Bronchial epithelial cell (primary cell): ENCODE results near the gene MMP15. TPM values are rescaled to one million over a fixed set of nuclear protein-coding genes. Genes with fewer than 3 reads are reported as not detected.

Experiments used
- DNase-seq: peaks from one replicate; pipeline ENCODE4 v3.0.0-alpha.2; 2010; ENCODE audit warnings: low read depth
- FAIRE-seq: peaks from 2 replicates; lab custom pipeline; 2011; peaks lifted over from hg19 to GRCh38; lab: Jason Lieb, UNC
- H3K27me3 ChIP-seq: 2 replicates; pipeline ENCODE4 v1.5.1; 2011; ENCODE audit warnings: low read length; ENCODE audit not compliant: control insufficient read depth, insufficient read depth
- H3K36me3 ChIP-seq: 2 replicates; pipeline ENCODE4 v1.5.1; 2011; ENCODE audit warnings: low read length; ENCODE audit not compliant: control insufficient read depth, insufficient read depth
- H3K4me3 ChIP-seq: 2 replicates; pipeline ENCODE4 v1.5.1; 2011; ENCODE audit warnings: mild to moderate bottlenecking, low read depth, low read length, control low read depth
- total RNA-seq: library from RNA; depleted of rRNA; stranded (reverse); fragments of >200 nt; gene quantifications from 2 replicates; pipeline ENCODE4 v1.2.1, GENCODE V29; 2014
- TF ChIP-seq, protein P1 (sequence below): IDR thresholded peaks from 2 replicates; pipeline ENCODE4 v1.5.1; 2011; ENCODE audit warnings: mild to moderate bottlenecking, moderate library complexity, low read length, control low read depth, inconsistent platforms; ENCODE audit not compliant: insufficient read depth, severe bottlenecking

MMP15 gene
- total RNA-seq, 1 donor from 2014 or later: 8.4 TPM

DNA sequence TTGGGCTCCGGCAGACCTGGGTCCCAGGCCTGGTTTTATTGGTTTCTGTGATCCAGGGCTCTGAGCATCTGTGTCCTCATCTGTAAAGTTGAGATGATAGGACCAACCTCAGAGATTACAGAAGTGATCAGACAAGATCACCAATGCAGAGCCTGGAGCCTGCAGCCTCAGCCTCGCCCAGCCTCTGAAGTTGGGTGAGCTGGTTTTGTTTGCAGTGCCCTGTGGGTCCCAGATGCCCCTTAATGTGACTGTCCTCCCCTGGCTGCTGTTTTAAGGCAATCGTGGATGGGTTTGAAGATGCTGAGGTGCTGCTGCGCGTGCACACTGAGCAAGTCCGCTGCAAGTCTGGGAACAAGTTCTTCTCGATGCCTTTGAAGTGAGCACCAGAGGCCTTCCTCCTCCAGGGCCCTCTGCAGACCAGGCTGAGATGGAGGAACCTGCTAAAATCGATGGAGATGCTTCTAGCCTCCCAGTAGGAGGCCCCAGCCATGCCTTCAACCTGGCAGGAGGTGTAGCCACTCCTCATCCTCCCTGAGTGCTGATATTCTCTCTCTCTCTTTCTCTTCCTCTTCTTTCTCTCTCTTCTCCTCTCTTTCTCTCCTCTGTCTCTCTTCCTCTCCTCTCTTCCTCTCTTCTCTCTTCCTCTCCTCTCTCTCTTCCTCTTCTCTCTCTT, 5.6 kb upstream of the MMP15 start:
- Histone ChIP-seq H3K4me3 (no peak overlapping the region), H3K36me3 (peaks cover 6% of the 10 kb centered on the region), H3K27me3 (no peaks in the 10 kb centered on the region)
- TF ChIP-seq, protein P1, sequence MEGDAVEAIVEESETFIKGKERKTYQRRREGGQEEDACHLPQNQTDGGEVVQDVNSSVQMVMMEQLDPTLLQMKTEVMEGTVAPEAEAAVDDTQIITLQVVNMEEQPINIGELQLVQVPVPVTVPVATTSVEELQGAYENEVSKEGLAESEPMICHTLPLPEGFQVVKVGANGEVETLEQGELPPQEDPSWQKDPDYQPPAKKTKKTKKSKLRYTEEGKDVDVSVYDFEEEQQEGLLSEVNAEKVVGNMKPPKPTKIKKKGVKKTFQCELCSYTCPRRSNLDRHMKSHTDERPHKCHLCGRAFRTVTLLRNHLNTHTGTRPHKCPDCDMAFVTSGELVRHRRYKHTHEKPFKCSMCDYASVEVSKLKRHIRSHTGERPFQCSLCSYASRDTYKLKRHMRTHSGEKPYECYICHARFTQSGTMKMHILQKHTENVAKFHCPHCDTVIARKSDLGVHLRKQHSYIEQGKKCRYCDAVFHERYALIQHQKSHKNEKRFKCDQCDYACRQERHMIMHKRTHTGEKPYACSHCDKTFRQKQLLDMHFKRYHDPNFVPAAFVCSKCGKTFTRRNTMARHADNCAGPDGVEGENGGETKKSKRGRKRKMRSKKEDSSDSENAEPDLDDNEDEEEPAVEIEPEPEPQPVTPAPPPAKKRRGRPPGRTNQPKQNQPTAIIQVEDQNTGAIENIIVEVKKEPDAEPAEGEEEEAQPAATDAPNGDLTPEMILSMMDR: no peak
- DNase-seq: no peak
- no peak for FAIRE-seq

DNA sequence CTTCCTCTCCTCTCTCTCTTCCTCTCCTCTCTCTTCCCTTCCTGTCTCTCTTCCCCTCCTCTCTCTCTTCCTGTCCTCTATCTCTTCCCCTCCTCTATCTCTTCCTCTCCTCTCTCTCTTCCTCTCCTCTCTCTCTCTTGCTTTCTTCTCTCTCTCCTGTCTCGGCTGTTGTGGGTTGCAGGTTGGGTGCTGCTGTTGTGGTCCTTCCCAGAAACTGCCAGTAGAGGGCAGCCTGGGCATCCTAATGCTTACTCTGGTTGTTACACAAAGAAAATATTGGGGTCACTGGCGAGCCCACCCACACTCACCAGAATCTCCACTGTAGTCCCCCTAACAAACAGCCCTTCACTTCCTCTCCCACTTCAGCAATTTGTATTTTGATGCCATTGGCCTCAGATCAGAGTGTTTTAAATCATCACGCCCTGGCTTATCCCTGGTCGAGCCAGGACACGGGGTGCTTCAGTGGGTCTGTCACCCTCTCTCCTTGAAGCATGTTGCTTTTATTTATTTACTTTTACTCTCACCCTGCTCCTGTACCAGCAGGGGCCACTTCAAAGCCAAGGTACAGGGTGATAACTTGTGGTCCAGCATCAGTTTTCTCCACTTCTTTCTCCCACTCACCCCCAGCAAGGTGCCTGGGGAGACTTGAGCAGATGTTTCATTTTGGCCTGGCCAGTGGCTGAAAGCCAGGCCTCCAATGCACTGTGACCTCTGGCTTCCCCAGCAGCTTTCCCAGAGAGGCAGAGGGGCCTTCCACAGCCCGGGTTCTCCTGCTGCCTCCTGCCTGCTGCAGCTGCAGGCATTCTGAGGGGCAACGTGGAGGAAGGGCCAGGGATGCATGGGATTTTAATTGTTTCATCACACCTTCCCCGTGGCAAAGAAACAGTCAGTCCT, 4.7 kb upstream of the MMP15 start:
- TF ChIP-seq, protein P1: peak; percentile 80
- peaks cover 6% of the 10 kb centered on the region for H3K36me3 ChIP-seq
- DNase-seq (peak; percentile 48), FAIRE-seq (no peak)
- H3K27me3 ChIP-seq: no peaks in the 10 kb centered on the region
- no peak overlapping the region for H3K4me3 ChIP-seq

DNA sequence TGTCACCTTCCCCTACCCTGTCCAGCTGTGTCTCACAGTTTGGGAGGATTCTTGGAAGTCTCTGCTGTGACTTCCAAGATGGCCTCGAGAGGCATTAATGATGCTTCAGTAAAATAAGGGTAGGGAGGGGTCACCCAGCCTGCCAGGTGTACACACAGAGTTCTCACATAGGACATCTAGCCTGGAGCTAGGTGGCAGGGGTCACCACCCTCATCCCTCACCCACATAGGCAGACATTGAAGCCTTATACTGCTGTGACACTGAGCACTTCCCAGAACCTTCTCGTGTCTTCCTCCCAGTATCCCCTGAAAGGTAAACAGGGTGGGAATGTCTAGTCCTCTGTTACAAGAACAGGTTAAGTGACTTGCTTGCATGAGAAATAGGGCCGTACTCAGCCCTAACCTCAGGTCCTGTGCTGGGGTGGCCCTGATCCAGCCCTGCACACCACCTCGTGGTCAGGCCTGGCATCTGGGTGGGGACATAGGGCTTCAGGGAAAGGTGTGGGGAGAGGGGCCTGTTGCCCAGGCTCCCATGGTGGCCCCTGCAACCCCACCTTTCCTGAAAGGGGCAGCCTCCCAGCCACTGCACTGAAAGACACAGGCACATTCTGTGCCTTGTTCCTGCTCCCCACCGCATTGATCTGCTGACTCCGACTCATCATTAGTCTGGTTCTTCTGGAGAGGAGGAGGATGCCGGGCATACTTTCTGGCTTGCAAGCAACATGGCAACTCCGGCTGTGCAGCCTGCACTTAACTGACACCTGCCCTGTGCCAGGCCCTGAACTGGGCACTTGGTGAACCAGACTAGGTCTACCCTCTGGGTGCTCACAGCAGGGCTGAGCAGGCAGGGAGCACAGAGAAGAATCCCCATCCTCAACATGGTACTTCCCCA, 3.6 kb upstream of the MMP15 start:
- no peaks in the 10 kb centered on the region for H3K27me3 ChIP-seq
- H3K36me3 ChIP-seq: peaks cover 6% of the 10 kb centered on the region
- peak; percentile 68 for DNase-seq
- no peak for FAIRE-seq
- no peak overlapping the region for H3K4me3 ChIP-seq
- TF ChIP-seq, protein P1: no peak

DNA sequence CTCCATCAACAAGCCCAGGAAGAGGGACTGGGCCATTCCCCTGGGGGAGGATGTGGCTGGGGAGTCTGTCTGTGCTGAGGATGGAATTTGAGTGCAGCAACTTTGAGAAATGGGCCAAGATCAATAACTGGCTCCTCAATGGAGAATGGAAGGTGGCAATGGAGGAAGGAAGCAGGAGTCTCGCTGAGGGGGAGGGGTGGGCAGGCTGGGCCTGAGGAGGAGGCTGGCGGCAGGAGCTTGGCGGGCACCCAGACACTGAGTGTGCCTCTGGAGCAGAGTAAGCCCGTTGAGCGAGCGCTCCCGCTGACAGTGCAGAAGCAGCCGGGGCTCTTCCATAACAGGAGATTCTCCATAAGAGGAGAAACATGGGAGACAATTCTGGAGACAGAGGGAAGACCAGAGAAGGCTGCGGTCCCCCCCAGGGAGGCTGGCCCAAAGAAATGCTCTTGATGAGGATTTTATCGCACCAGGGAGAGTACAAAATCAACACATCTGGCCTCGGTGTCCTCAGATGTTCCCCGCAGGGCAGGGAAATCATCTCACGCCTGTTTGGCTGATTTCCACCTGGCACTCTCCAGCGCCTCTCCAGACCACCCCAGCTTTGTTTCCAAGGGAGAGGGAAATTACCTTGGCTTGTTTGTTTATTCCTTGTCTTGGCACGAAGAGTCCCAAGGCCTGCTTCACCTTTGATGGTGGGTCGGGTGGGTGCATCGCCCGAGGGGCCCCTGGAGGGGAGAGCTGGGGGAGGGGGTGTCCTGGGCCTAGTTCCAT, 2.8 kb upstream of the MMP15 start:
- FAIRE-seq (no peak), DNase-seq (peak; percentile 67)
- TF ChIP-seq, protein P1: no peak
- H3K4me3 ChIP-seq: no peak overlapping the region
- H3K36me3 ChIP-seq: peaks cover 5% of the 10 kb centered on the region
- no peaks in the 10 kb centered on the region for H3K27me3 ChIP-seq
